GM12891 (cell line): ENCODE results near the gene MYADML2.

ENCODE experiments used
- DNase-seq: peaks from one replicate; pipeline ENCODE4 v3.0.0; 2011; ENCODE audit warnings: low spot score; ENCODE audit not compliant: insufficient read length
- FAIRE-seq: peaks from 2 replicates; lab custom pipeline; 2011; peaks lifted over from hg19 to GRCh38; lab: Jason Lieb, UNC
- PAX5 ChIP-seq: IDR thresholded peaks from 2 replicates; pipeline ENCODE4 v1.6.1; 2011; ENCODE audit warnings: low read length, moderate library complexity, mild to moderate bottlenecking; ENCODE audit not compliant: insufficient read depth, severe bottlenecking
- POLR2A ChIP-seq: IDR thresholded peaks from 2 replicates; pipeline ENCODE4 v1.6.1; 2011; ENCODE audit warnings: low read depth, low read length, control low read depth
- POLR2AphosphoS5 ChIP-seq: IDR thresholded peaks from 2 replicates; pipeline ENCODE4 v1.6.1; 2011; ENCODE audit warnings: low read depth, low read length, control low read depth
- POU2F2 ChIP-seq: IDR thresholded peaks from 2 replicates; pipeline ENCODE4 v1.6.1; 2011; ENCODE audit warnings: low read depth, mild to moderate bottlenecking, control low read depth, low read length, moderate library complexity
- SPI1 ChIP-seq: IDR thresholded peaks from 2 replicates; pipeline ENCODE4 v1.6.1; 2011; ENCODE audit warnings: low read depth, low read length, control low read depth
- TAF1 ChIP-seq: IDR thresholded peaks from 2 replicates; pipeline ENCODE4 v1.6.1; 2011; ENCODE audit warnings: low read depth, low read length, control low read depth

Gene MYADML2

GRCh38 chr17:81930142-81931125, 16.6 kb downstream of the MYADML2 start:
- TF ChIP-seq POLR2AphosphoS5 (no peak), POLR2A (no peak), PAX5 (no peak), POU2F2 (no peak), TAF1 (no peak), SPI1 (no peak)
- no peak for FAIRE-seq
- no peak for DNase-seq

DNA sequence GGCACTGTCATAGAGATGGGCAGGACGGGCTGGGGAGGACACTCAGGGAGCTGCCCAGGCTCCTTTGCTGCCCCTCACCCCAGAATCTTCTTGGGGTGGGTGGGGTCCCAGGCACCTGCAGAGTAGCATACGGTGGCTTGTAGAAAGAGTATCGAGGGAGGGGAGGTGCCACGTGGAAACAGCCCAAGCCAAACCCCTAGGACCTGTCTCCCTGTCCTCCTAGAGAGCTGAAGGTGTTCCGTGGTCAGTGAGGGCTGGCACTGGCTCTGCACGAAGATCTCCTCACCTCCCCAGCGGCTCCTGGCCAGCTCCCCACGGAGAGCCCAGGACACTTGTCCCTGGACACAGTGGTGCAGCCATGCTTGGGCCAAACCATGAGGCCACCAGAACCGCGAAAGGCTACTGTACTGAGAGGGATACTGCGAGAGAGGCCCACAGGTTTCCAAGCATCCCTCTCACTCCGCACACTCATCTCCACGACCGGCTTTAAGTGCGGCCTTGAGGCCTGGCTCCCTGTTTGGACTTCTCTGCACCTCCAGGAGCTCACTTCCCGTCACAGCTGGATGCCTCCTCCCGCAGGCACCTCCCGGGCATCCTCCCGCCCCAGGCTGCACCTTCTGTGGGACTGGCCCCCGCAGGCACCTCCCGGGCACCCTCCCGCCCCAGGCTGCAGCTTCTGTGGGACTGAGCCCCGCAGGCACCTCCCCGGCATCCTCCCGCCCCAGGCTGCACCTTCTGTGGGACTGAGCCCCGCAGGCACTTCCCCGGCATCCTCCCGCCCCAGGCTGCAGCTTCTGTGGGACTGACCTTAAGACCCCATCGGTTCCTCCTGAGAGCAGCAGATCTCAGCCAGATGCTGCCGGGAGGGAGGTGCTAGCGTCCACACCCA, 17.5 kb downstream of the MYADML2 start:
- TF ChIP-seq SPI1: no peak
- FAIRE-seq: no peak
- no peak for DNase-seq

- DNase-seq (no peak), FAIRE-seq (peak; percentile 69)
- TF ChIP-seq SPI1 (no peak), POLR2A (no peak), POLR2AphosphoS5 (no peak), PAX5 (no peak), POU2F2 (no peak), TAF1 (no peak)
These were observed 18.3 kb downstream of the MYADML2 start for GRCh38 chr17:81928544-81929252.

DNA sequence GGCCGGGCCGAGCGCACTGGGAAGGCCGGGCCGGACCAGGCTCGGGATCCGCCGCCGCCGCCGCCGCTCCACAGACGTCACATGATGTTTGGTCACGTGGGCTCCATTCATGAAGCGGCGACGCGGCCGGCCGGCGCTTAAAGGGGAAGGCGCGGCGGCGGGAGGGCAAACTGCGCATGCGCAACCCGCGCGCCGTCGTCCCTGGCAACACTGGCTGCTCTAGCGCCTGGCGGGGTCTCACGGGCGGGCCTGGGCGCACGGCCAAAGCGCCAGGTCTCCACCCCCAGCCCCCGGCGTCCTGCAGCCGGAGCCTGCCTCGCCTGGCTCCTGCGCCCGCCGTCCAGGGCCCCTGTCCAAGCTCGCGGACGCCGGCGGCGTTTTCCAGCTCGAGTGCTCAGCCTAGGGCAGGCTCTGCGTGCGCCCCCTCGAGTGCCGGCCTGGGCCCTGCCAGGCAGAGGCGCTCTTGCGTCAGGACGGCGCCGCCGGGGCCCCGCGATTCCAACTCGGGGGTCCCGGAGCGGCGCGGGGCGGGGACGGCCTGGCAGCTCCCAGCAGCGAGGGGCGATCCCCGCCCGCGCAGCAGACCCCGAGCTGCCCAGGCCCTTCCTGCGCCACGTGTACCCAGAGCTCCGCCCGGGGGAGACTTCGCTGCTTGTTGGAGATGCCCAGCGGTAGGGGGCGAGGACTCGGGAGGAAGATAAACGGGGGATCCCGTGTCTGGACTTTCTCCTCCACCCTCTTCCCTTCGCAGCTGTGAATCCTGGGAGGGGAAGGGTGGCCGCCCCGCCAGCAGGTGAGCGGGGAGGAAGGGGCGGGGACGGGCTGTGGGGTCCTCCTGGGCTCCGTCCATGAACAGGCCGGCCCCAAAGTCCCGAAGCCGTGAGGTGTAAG, 19.1 kb downstream of the MYADML2 start, which contains the start of gene MAFG:
Gene MAFG (minus strand): TSS at position 83 of the 891 bp plus-strand sequence. CDS start 4,550 bp downstream, outside the sequence.
- DNase-seq (peak; percentile 99), FAIRE-seq (peak; percentile 99)
- TF ChIP-seq SPI1: 0 out of 2 replicates have a peak, but pooled peaks have one; percentile 14
- TF ChIP-seq POLR2A: no peak
- TF ChIP-seq PAX5: no peak
- no peak for TF ChIP-seq POU2F2

GRCh38 chr17:81927152-81927652, 19.8 kb downstream of the MYADML2 start:
- peak; percentile 52 for DNase-seq
- TF ChIP-seq POLR2AphosphoS5 (no peak), POLR2A (no peak), TAF1 (no peak), PAX5 (no peak), SPI1 (no peak), POU2F2 (no peak)
- peak; percentile 33 for FAIRE-seq

GRCh38 chr17:81926451-81927151, 20.4 kb downstream of the MYADML2 start:
- DNase-seq (peak; percentile 68), FAIRE-seq (peak; percentile 89)
- TF ChIP-seq POLR2A: no peak
- no peak for TF ChIP-seq PAX5
- TF ChIP-seq SPI1: peak; percentile 76
- no peak for TF ChIP-seq POLR2AphosphoS5

- TF ChIP-seq POU2F2: no peak
- no peak for TF ChIP-seq POLR2AphosphoS5
- TF ChIP-seq PAX5: no peak
- no peak for TF ChIP-seq SPI1
- no peak for TF ChIP-seq TAF1
- no peak for TF ChIP-seq POLR2A
- DNase-seq: no peak
- no peak for FAIRE-seq
These were observed 21.1 kb downstream of the MYADML2 start for GRCh38 chr17:81925860-81926450.
